Right atrium auricular region (tissue), 2 donors: ENCODE data around the gene SMG6. TPM values are rescaled to one million over a fixed set of nuclear protein-coding genes. Genes with fewer than 3 reads are reported as not detected.

Experiments used
- DNase-seq: peaks from one replicate; pipeline ENCODE4 v3.0.0-alpha.2; 2019; ENCODE audit warnings: low spot score
- H3K27ac ChIP-seq, 2 donors: fragments of 200-600 bp; sonication (generic); 1 replicate in 1 of 2; 2 replicates in 1 of 2; pipeline ENCODE4 v1.5.1; 2016 to 2019
- H3K27me3 ChIP-seq, 2 donors: fragments of 200-600 bp; sonication (generic); one replicate each; pipeline versions ENCODE4 v1.5.1 to v1.6.0; 2017 to 2019
- H3K36me3 ChIP-seq: fragments of 200-600 bp; sonication (generic); one replicate; pipeline ENCODE4 v1.5.1; 2016
- H3K4me1 ChIP-seq, 2 donors: fragments of 200-600 bp; sonication (generic); one replicate each; pipeline versions ENCODE4 v1.5.1 to v1.6.0; 2017 to 2019
- H3K4me3 ChIP-seq, 2 donors: fragments of 200-600 bp; sonication (generic); 1 replicate in 1 of 2; 2 replicates in 1 of 2; pipeline ENCODE4 v1.5.1; 2017 to 2019; ENCODE audit warnings: mild to moderate bottlenecking in 1 of 2, moderate library complexity in 1 of 2
- H3K9me3 ChIP-seq, 2 donors: fragments of 200-600 bp; sonication (generic); one replicate each; pipeline ENCODE4 v1.5.1; 2019
- CTCF ChIP-seq, 2 donors: fragments of 200-600 bp; sonication (generic); IDR thresholded peaks; one replicate each; pipeline ENCODE4 v1.5.1; 2019; ENCODE audit warnings: antibody characterized with exemption in 2 of 2
- total RNA-seq, 2 donors: library from RNA; depleted of rRNA; stranded (reverse); fragments of >200 nt; gene quantifications; one replicate each; pipeline ENCODE4 v1.1.0, GENCODE V29; 2016

SMG6 gene
- total RNA-seq, 2 donors from 2014 or later: 18.2 to 29.3 TPM

GRCh38 chr17:2058586-2059546 is 244.7 kb downstream of the SMG6 start:
- peaks cover 0 to 12% of the 10 kb centered on the region in 2 donors for H3K27me3 ChIP-seq

GRCh38 chr17:2057760-2058585 is 245.6 kb downstream of the SMG6 start:
- peak overlapping the region; percentile 6 to 67 for H3K4me3 ChIP-seq
- H3K36me3 ChIP-seq: peaks cover 15% of the 10 kb centered on the region
- no peak for TF ChIP-seq CTCF (IDR thresholded peaks at IDR 0.05)
- H3K27ac ChIP-seq: peak overlapping the region; percentile 75 to 85
- no peak for DNase-seq
- H3K9me3 ChIP-seq: no peaks in the 10 kb centered on the region
- peaks cover 0 to 12% of the 10 kb centered on the region in 2 donors for H3K27me3 ChIP-seq
- peaks cover 0 to 91% of the 10 kb centered on the region in 2 donors for H3K4me1 ChIP-seq

More at GRCh38 chr17:2058586-2059546, 244.7 kb downstream of the SMG6 start:
- H3K36me3 ChIP-seq: peaks cover 19% of the 10 kb centered on the region
- H3K4me1 ChIP-seq: peaks cover 0 to 92% of the 10 kb centered on the region in 2 donors
- H3K9me3 ChIP-seq: no peaks in the 10 kb centered on the region
- no peak for DNase-seq
- peak overlapping the region; percentile 75 to 85 for H3K27ac ChIP-seq
- H3K4me3 ChIP-seq: peak overlapping the region; percentile 6 to 67
- TF ChIP-seq CTCF (IDR thresholded peaks at IDR 0.05): peak; percentile 64 to 86

GRCh38 chr17:2057175-2057759 is 246.3 kb downstream of the SMG6 start:
- H3K36me3 ChIP-seq: peaks cover 15% of the 10 kb centered on the region
- TF ChIP-seq CTCF (IDR thresholded peaks at IDR 0.05): no peak
- no peak for DNase-seq
- H3K27ac ChIP-seq: peak overlapping the region; percentile 75 to 85
- H3K9me3 ChIP-seq: no peaks in the 10 kb centered on the region
- H3K27me3 ChIP-seq: peaks cover 0 to 12% of the 10 kb centered on the region in 2 donors
- H3K4me1 ChIP-seq: peaks cover 0 to 84% of the 10 kb centered on the region in 2 donors
- H3K4me3 ChIP-seq: peak overlapping the region; percentile 11 to 67

GRCh38 chr17:2056206-2057174 is 247.1 kb downstream of the SMG6 start:
- Histone ChIP-seq H3K4me1 (peaks cover 0 to 80% of the 10 kb centered on the region in 2 donors), H3K4me3 (peak overlapping the region; percentile 49 to 67), H3K9me3 (no peaks in the 10 kb centered on the region), H3K36me3 (peaks cover 13% of the 10 kb centered on the region), H3K27me3 (peaks cover 0 to 12% of the 10 kb centered on the region in 2 donors), H3K27ac (peak overlapping the region; percentile 85)
- TF ChIP-seq CTCF (IDR thresholded peaks at IDR 0.05): no peak
- DNase-seq: no peak
